HG03432 (cell line): ENCODE data around the gene RNF113A.
"Not testable (repeated sequence)": the region's sequence is repeated elsewhere in the genome, so short reads cannot be mapped to it uniquely, and the experiment has no call there.

Experiments
- ATAC-seq: cut with Tn5 transposase; IDR thresholded peaks from one replicate; pipeline ENCODE4 v1.9.1; 2021; ENCODE audit warnings: mild to moderate bottlenecking, moderate library complexity; ENCODE audit not compliant: unreplicated experiment

Gene RNF113A

GRCh38 chrX:119852382-119853353, 18.9 kb downstream of the RNF113A start, which contains the start of gene UPF3B:
Gene UPF3B, minus strand, starts transcription at chrX:119852963. Its CDS starts 35 bp downstream, at chrX:119852928.
- ATAC-seq = peak; percentile 97

DNA sequence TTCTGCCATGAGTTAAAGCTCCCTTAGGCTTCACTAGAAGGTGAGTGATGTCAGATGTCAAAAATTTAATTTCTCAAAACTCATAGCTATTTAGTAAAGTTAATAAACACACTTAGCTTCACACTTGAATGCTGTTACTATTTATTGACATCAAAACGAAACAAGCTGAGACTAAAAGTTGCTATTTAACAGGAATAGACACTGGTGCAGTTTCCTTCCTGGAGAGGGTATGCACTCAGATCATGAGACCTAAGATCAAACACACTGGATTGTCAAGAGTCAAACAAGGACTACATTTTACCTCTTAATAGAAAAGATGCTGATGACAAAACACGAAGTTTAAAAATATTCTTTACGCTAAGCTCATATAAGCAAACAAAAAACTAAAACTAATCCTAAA, 37.6 kb downstream of the RNF113A start:
- no peak for ATAC-seq

DNA sequence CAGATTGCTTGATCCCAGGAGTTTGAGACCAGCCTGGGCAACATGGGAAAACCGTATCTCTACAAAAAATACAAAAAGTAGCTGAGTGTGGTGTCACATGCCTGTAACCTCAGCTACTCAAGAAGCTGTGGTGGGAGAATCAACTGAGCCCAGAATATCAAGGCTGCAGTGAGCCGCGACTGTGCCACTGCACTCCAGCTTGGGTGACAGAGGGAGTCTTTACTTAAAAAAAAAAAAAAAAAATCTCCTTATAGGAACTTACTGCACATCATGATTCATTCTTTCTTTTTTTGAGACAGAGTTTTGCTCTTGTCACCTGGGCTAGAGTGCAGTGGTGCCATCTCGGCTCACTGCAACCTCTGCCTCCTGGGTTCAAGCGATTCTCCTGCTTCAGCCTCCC, 43.1 kb downstream of the RNF113A start:
- no peak for ATAC-seq

- no peak for ATAC-seq
These were observed 45.1 kb downstream of the RNF113A start for GRCh38 chrX:119826399-119826959.

DNA sequence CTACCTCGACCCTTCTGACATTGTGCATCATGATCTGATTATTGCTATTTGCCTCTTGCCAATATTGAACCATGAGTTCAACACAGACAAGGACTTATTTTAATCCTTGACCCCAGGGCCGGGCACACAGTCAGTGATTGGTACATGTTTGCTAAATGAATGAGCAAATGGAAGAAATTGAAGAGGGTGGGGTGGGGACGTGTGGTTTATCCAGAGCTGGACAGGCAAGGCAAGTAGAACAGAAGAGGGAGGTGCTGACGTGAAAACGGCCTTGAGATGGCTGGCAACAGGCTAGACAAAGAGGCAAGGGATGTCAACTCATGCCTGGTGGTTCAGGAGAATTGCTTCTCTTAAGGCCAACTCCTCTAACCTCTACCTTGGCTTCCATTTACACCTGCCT, 47.3 kb downstream of the RNF113A start:
- not testable (repeated sequence) for ATAC-seq

DNA sequence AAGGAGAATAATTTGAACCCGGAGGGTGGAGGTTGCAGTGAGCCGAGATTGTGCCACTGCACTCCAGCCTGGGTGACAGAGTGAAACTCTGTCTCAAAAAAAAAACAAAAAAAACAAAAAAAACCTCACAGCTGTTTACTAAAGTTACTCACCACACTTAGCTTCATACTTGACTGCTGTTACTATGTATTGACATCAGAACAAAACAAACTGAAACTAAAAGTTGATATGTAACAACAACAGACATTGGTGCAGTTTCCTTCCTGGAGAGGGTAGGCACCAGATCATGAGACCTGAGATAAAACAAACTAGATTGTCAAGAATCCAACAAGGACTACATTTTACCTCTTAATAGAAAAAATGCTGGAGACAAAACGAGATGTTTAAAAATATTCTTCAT, 49.8 kb downstream of the RNF113A start:
- peak; percentile 96 for ATAC-seq
